ENCODE measurements around the gene CHST12.
"Not testable (repeated sequence)": the region's sequence is repeated elsewhere in the genome, so short reads cannot be mapped to it uniquely, and the experiment has no call there.

Gene CHST12

GRCh38 chr7:2461268-2462026 is 58.0 kb downstream of the CHST12 start:
- no peak for DNase-seq (ENCODE audit: low read depth)

DNA sequence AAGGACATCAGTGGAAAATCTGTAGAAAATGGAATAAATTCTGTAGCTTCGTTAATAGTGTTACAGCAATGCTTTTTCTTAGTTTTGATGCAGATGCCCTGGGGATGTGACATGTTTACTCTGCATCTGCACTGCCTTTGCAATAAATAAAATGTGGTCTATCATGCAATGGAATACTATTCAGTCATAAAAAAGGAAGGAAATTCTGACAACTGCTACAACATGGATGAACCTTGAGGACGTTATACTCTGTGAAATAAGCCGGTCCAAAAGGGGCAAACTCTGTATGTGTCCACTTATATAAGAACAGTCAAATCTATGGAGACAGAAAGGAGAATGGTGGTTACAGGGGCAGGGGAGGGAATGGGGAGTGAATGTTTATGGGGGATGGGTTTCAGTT is 59.3 kb downstream of the CHST12 start:
- no peak for DNase-seq (ENCODE audit: low read depth)

- no peak for DNase-seq (ENCODE audit: low read depth)
Observed at GRCh38 chr7:2465928-2466327, 62.5 kb downstream of the CHST12 start.

DNA sequence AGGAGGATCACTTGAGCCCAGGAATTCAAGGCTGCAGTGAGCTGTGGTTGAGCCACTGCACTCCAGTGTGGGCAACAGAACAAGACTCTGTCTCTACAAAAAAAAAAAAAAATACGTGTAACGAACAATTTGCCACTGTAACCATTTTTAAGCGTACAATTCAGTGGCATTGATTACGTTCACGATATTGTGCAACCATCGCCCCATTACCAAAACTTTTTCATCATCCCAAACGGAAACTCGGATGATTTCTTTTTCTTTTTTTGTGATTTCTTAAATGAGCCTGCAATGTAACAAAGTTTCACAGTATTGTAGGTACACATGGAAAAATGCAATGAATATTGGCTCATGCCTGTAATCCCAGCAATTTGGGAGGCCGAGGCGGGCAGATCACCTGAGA is 63.3 kb downstream of the CHST12 start:
- DNase-seq (ENCODE audit: low read depth) = no peak

GRCh38 chr7:2468227-2468626 is 64.8 kb downstream of the CHST12 start:
- no peak for DNase-seq (ENCODE audit: low read depth)

- not testable (repeated sequence) for DNase-seq (ENCODE audit: low read depth)
Observed at GRCh38 chr7:2469460-2470203, 66.2 kb downstream of the CHST12 start.

DNA sequence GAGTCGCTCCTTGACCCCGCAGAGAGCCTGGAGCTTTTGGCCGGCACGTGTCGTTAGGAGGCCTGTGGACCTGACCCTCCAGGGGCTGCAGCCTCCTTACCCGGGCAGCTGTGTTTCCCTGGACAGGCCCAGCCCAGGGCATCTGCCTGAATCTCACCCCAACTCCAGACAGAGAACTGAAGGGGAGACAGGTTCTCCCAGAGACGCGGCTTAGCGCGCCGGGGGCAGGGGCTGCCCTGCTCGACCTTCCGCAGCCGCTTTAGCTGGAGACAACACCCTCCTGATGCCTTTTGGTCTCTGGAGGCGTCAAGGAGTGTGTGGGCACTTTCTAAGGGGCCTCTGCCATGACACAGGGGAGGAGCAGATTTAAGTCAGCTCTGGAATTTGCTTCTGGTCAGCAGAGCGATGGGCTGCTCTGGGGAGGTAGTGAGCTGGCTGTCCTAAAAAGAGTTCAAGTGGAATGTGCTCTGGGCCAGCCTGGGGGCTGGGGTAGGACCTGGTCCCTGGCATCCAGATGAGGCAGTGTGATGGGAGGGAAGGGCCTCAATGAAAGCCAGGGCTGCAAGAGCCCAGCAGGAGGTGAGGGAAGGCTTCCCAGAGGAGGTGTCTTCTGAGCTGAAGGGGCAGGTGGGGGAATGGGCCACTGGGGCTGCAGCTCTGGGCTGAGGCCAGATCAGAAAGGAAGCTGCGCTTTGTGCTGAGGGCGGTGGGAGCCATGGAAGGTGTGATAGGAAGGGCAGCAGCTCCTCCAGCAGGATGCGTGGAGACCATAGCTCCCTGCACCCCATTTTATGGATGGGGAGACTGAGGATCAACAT is 67.0 kb downstream of the CHST12 start:
- no peak for DNase-seq (ENCODE audit: low read depth)

- peak; percentile 30 for DNase-seq (ENCODE audit: low read depth)
Observed at GRCh38 chr7:2471022-2471329, 67.6 kb downstream of the CHST12 start.

GRCh38 chr7:2471396-2471795 is 68.0 kb downstream of the CHST12 start:
- DNase-seq (ENCODE audit: low read depth) = no peak

GRCh38 chr7:2472739-2473138 is 69.3 kb downstream of the CHST12 start:
- no peak for DNase-seq (ENCODE audit: low read depth)

DNA sequence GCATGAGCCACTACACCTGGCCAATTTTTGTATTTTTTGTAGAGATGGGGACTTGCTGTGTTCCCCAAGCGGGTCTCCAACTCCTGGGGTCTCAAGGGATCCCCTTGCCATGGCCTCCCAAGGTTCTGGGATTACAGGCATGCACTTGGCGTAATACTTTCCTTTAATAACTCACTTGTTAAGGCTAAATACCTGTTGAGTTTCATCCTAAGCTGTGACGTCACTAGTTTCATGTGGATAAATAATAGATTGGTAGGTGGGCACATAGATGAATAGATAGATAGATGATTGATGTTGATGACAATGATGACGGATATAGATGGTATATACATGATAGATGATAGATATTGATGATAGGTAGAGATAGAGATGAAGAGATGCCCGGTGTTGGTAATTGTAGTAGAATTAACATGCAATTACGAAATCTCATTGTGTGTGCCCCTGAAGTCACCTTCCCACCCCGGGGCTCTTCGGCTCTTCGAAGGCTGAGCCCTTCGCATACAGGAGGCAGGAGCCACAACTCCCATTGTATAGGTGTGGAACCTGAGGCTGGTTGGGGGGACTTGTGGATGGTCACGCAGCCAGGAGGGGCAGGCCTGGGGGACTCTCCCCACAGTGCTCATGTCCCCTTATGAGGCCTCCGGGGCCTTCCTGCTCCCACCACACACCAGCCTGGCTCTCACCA is 70.2 kb downstream of the CHST12 start:
- no peak for DNase-seq (ENCODE audit: low read depth)

GRCh38 chr7:2474224-2474623 is 70.8 kb downstream of the CHST12 start:
- no peak for DNase-seq (ENCODE audit: low read depth)

DNA sequence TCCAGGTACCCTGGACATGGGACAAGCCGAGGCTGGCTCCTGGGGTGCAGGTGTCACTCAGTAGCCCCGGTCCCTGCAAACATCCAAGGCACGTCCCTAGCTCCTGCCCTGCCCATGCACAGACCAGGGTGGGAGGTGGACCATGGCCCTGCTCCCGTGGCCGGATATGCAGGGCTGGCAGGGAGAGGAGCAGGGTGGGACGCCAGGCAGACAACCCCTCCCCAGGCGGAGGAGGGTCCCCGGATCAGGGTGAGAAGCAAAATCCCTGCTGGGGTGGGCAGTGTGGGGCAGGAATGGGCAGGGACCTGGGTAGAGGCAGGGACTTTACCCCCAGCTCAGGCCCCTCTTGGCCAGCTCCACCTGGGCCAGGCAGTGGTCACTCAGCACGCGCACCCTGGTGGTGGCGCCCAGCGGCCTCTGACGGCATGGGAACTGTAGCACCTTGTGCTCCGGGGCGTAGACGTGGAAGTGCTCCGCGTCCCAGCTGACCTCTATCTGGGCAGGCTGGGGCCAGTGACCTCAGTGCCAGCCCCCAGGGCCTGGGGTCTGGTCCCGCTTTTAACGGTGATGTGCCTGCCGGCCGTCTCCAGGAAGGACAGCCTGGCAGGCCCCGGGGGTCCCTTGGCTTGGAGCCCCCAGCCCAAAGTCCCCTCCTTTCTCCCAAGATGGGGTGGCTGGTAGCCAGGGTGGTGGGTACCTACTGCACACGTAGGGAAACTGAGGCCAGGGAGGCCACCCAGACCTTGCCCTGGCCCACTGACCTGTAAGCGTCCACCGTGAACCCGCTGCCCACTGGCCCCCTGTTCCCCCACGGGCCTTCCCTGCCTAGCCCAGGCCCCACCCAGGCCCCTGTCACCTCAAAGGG is 71.6 kb downstream of the CHST12 start:
- no peak for DNase-seq (ENCODE audit: low read depth)

GRCh38 chr7:2475678-2476015 is 72.2 kb downstream of the CHST12 start:
- no peak for DNase-seq (ENCODE audit: low read depth)

DNA sequence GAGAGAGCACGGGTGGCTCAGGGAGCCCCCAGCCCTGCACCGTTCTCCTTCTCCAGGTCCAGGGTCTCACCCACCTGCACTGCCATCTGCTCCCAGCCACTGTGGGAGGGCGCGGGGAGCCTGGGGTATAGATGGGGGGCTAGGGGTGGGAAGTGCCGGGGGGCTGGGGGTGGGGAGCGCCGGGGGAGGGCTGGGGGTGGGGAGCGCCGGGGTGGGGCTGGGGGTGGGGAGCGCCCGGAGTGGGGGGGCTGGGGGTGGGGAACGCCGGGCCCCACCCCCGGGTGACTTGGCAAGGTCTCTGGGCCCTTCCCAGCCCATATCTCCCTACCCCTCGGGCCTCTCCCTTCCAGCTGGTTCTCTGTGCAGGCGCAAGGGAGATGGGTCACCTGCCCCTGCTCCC is 72.9 kb downstream of the CHST12 start, which contains the start of gene GRIFIN:
TSS of gene GRIFIN (minus strand) at position 101 of the 400 bp plus-strand sequence. CDS start at position 86, 15 bp downstream.
- no peak for DNase-seq (ENCODE audit: low read depth)

GRCh38 chr7:2476776-2477446 is 73.5 kb downstream of the CHST12 start:
- DNase-seq (ENCODE audit: low read depth) = no peak

- no peak for DNase-seq (ENCODE audit: low read depth)
Observed at GRCh38 chr7:2477447-2478398, 74.3 kb downstream of the CHST12 start.

GRCh38 chr7:2478399-2478785 is 75.0 kb downstream of the CHST12 start:
- no peak for DNase-seq (ENCODE audit: low read depth)

DNA sequence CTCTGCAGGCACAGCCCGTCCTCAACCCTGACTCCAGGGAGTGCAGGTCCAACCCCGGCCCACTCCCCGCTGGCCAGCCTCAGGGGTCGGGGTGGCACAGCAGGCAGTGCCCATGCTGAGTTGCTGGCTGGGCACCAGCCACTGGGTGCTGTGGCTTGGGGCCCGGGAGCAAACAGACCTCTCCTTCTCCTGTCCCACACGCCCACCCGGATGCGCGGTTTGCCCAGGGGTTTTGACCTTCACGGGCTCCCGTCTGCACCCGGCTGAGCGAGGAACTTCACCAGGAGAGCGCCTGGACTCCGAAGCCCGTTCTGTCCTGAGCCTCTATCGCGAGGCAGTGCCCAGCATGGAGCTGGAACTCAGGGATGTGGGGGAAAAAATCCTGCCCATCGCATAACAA is 75.4 kb downstream of the CHST12 start:
- DNase-seq (ENCODE audit: low read depth) = no peak

Data from non-pigmented ciliary epithelial cell (primary cell).